Naive thymus-derived CD4-positive, alpha-beta T cell (primary cell): ENCODE results near the gene SGSM1. TPM values are rescaled to one million over a fixed set of nuclear protein-coding genes. Genes with fewer than 3 reads are reported as not detected.

Source experiments
- ATAC-seq: fragments of 150-1000 bp; cut with Tn5 transposase; 2 replicates; pipeline ENCODE4 v1.10.0; 2021; ENCODE audit warnings: mild to moderate bottlenecking, moderate library complexity
- CTCF ChIA-PET: fragments of 350-600 bp; sonication (Branson Sonifier 250); formaldehyde crosslinking; loops from one replicate; lab custom pipeline; 2021; ENCODE audit warnings: antibody characterized with exemption; lab: Charles Lee
- POLR2A ChIA-PET: fragments of 350-600 bp; sonication (Branson Sonifier 250); formaldehyde crosslinking; loops from one replicate; lab custom pipeline; 2021; ENCODE audit warnings: antibody characterized with exemption, inconsistent platforms; lab: Charles Lee
- DNase-seq, 9 donors: peaks; one replicate each; pipeline versions ENCODE4 v3.0.0 to v3.0.0-alpha.2; 2020 to 2022; ENCODE audit warnings: mixed read lengths in 1 of 9
- H3K27ac ChIP-seq: one replicate; pipeline ENCODE4 v1.7.0; 2013; ENCODE audit warnings: mild to moderate bottlenecking, low read depth, low read length, moderate library complexity
- H3K27me3 ChIP-seq, 2 donors: one replicate each; pipeline ENCODE4 v1.7.0; 2013; ENCODE audit warnings: low read length in 2 of 2, mild to moderate bottlenecking in 2 of 2, moderate library complexity in 2 of 2; ENCODE audit not compliant: control insufficient read depth in 2 of 2, insufficient read depth in 2 of 2
- H3K36me3 ChIP-seq, 3 experiments: 1 replicate in 2 of 3; 2 replicates in 1 of 3; pipeline ENCODE4 v1.7.0; 2013; ENCODE audit warnings: low read length in 3 of 3, mild to moderate bottlenecking in 3 of 3, moderate library complexity in 1 of 3; ENCODE audit not compliant: insufficient read depth in 3 of 3, control insufficient read depth in 2 of 3
- H3K4me1 ChIP-seq, 2 donors: one replicate each; pipeline ENCODE4 v1.7.0; 2013; ENCODE audit warnings: low read length in 2 of 2, mild to moderate bottlenecking in 2 of 2, moderate library complexity in 1 of 2; ENCODE audit not compliant: control insufficient read depth in 2 of 2, insufficient read depth in 2 of 2
- H3K4me3 ChIP-seq: 2 replicates; pipeline ENCODE4 v1.7.0; 2013; ENCODE audit warnings: mild to moderate bottlenecking, low read length
- H3K9me3 ChIP-seq, 3 experiments: 1 replicate in 2 of 3; 2 replicates in 1 of 3; pipeline ENCODE4 v1.7.0; 2013; ENCODE audit warnings: low read length in 3 of 3; ENCODE audit not compliant: control insufficient read depth in 2 of 3
- H3K27ac Mint-ChIP-seq, 9 donors: one replicate each; pipeline ENCODE4 v1.8.0; 2020 to 2022; ENCODE audit warnings: mixed read lengths in 9 of 9, mild to moderate bottlenecking in 8 of 9, moderate library complexity in 5 of 9, inconsistent platforms in 2 of 9
- H3K27me3 Mint-ChIP-seq, 5 donors: one replicate each; pipeline ENCODE4 v1.8.0; 2021 to 2022; ENCODE audit warnings: mixed read lengths in 5 of 5, mild to moderate bottlenecking in 1 of 5
- H3K36me3 Mint-ChIP-seq, 5 donors: one replicate each; pipeline ENCODE4 v1.8.0; 2020 to 2022; ENCODE audit warnings: mixed read lengths in 5 of 5, mild to moderate bottlenecking in 3 of 5, inconsistent platforms in 1 of 5
- H3K4me1 Mint-ChIP-seq, 7 donors: one replicate each; pipeline ENCODE4 v1.8.0; 2020 to 2022; ENCODE audit warnings: mixed read lengths in 7 of 7, mild to moderate bottlenecking in 3 of 7, inconsistent platforms in 1 of 7
- H3K4me3 Mint-ChIP-seq, 10 donors: one replicate each; pipeline ENCODE4 v1.8.0; 2020 to 2022; ENCODE audit warnings: mild to moderate bottlenecking in 10 of 10, mixed read lengths in 10 of 10, moderate library complexity in 6 of 10, inconsistent platforms in 2 of 10
- H3K9me3 Mint-ChIP-seq, 11 donors: one replicate each; pipeline ENCODE4 v1.8.0; 2020 to 2022; ENCODE audit warnings: mixed read lengths in 11 of 11, mild to moderate bottlenecking in 4 of 11, inconsistent platforms in 1 of 11, moderate library complexity in 1 of 11
- intact Hi-C, 2 donors: fragments of 100-400 bp; cut with micrococcal nuclease; formaldehyde crosslinking; loops; one replicate each; pipeline ENCODE4 v1.15.1; 2023
- polyA plus RNA-seq, 2 donors: library from polyadenylated mRNA; unstranded; fragments of 300-500 nt; fragmentation: Illumina TruSeq; gene quantifications; one replicate each; pipeline ENCODE4 v1.2.3, GENCODE V29; 2021
- total RNA-seq, 6 experiments: library from RNA in 5 of 6; stranded (reverse) in 5 of 6; gene quantifications; 1 replicate in 5 of 6; 2 replicates in 1 of 6; pipeline ENCODE4 v1.2.3 and lab custom pipeline; 2021 to 2026

The SGSM1 gene
- total and polyA plus RNA-seq, 7 experiments from 2014 or later: 0.29 to 3.3 (median 2.4) TPM

DNA sequence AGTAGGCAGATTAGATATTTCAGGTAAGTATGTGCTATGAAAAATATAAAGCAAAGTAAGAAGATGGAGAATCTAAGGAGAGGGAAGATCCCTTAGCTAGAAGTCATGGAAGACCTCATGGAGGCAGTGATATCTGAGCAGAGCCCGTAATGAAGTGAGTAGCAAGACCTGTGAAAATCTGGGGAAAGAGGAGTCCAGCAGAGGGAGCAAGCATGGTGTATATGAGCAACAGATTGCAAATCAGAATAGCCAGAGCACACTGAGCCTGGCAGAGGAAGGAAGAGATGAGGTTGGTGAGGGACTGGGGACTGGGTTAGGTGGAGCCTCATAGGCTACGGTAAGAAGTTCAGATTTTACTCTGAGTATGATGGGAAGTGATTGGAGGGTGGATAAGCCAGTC lies 131.1 kb downstream of the SGSM1 start:
- Histone ChIP-seq H3K4me3 (no peak overlapping the region), H3K4me1 (no peaks in the 10 kb centered on the region), H3K27me3 (peaks cover 0 to 4% of the 10 kb centered on the region in 2 donors), H3K9me3 (no peaks in the 10 kb centered on the region), H3K36me3 (no peaks in the 10 kb centered on the region), H3K27ac (no peak overlapping the region)
- Mint-ChIP-seq H3K4me1 (no peaks in the 10 kb centered on the region), H3K27me3 (peaks cover 0 to 10% (median 0%) of the 10 kb centered on the region in 5 donors), H3K4me3 (no peak overlapping the region), H3K36me3 (no peaks in the 10 kb centered on the region), H3K27ac (no peak overlapping the region), H3K9me3 (no peaks in the 10 kb centered on the region)
- intact Hi-C loops: loop anchor here in 1 of 2 donors (5.0 kb wide), 1 partner anchor 235 kb away; no protein-coding TSS in a partner anchor
- ATAC-seq (no peak), DNase-seq (no peak)
- ChIA-PET POLR2A (no interaction called here), CTCF (interaction anchor here (2.5 kb wide), 1 partner anchor 111 kb away, joined by 15 read pairs; no protein-coding TSS in a partner anchor)

DNA sequence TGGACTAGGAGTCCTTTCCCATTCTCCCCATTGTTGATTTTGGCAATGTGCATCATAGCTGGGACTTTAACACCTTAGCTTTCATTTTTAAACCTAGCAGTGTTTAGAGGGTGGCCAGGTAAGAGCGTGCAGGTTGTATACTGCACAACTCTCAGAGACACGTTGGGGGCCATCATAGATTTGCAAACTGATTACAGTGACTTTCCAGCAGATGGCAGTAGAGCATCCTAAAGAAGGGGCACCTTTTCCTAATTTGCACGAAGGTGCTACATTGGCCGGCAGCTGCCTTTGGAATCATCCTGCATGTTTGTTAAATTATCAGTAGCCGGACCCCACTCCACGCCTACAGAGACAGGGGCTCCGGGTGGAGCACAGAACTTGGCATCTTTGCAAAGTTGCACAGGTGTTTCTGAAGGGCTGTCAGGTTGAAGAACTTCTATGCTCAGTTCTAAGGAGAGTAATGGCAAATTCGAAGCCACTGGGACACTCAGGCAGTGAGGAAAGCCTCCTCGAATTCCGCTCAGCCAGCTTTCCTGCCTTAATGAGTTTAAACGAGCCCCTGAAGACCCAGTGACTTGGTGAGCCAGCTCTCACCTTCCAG lies 132.8 kb downstream of the SGSM1 start:
- CTCF ChIA-PET: interaction anchor here (0.6 to 2.5 kb wide), 4 partner anchors 30 to 184 kb away, joined by 3 to 15 read pairs (median 4); no protein-coding TSS in a partner anchor
- Mint-ChIP-seq H3K27me3 (peaks cover 0 to 15% (median 4%) of the 10 kb centered on the region in 5 donors), H3K4me1 (no peaks in the 10 kb centered on the region), H3K9me3 (no peaks in the 10 kb centered on the region), H3K4me3 (no peak overlapping the region), H3K27ac (no peak overlapping the region), H3K36me3 (no peaks in the 10 kb centered on the region)
- Histone ChIP-seq H3K27ac (no peak overlapping the region), H3K27me3 (peaks cover 0 to 4% of the 10 kb centered on the region in 2 donors), H3K9me3 (no peaks in the 10 kb centered on the region), H3K36me3 (no peaks in the 10 kb centered on the region), H3K4me3 (no peak overlapping the region), H3K4me1 (no peaks in the 10 kb centered on the region)
- intact Hi-C loops: loop anchor here (1.0 to 5.0 kb wide), 3 partner anchors 109 to 233 kb away; no protein-coding TSS in a partner anchor
- peak in 6 of 9 donors; percentile 25 to 48 (median 34) for DNase-seq
- ATAC-seq: peak; percentile 73
- POLR2A ChIA-PET: no interaction called here

DNA sequence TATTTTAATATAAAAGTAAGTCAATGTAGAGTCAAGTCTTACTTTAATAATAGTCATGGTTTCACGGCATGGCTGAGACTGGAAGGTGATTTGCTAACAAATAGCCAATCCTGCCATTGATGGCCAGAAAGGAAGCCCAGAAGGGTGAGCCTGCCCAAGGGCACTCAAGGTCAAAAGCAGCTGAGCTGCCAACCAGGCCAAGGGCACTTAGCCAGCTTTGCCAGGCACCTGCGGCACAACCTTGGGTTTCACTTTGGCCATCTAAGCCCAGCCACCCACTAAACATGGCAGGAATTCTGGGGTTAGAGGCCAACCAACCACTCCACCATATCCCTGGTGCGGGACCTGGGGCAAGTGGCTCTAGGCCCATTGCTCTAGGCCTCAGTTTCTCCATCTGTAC lies 136.3 kb downstream of the SGSM1 start:
- Histone ChIP-seq H3K27me3 (peaks cover 0 to 4% of the 10 kb centered on the region in 2 donors), H3K36me3 (no peaks in the 10 kb centered on the region), H3K4me1 (no peaks in the 10 kb centered on the region), H3K9me3 (no peaks in the 10 kb centered on the region), H3K4me3 (no peak overlapping the region), H3K27ac (no peak overlapping the region)
- intact Hi-C loops: no loop called here
- Mint-ChIP-seq H3K36me3 (peaks cover 0 to 5% (median 0%) of the 10 kb centered on the region in 5 donors), H3K27me3 (peaks cover 7 to 27% (median 18%) of the 10 kb centered on the region in 5 donors), H3K4me3 (no peak overlapping the region), H3K27ac (no peak overlapping the region), H3K9me3 (no peaks in the 10 kb centered on the region), H3K4me1 (peaks cover 0 to 6% (median 0%) of the 10 kb centered on the region in 7 donors)
- no peak for DNase-seq
- ChIA-PET CTCF (no interaction called here), POLR2A (no interaction called here)
- ATAC-seq: no peak

DNA sequence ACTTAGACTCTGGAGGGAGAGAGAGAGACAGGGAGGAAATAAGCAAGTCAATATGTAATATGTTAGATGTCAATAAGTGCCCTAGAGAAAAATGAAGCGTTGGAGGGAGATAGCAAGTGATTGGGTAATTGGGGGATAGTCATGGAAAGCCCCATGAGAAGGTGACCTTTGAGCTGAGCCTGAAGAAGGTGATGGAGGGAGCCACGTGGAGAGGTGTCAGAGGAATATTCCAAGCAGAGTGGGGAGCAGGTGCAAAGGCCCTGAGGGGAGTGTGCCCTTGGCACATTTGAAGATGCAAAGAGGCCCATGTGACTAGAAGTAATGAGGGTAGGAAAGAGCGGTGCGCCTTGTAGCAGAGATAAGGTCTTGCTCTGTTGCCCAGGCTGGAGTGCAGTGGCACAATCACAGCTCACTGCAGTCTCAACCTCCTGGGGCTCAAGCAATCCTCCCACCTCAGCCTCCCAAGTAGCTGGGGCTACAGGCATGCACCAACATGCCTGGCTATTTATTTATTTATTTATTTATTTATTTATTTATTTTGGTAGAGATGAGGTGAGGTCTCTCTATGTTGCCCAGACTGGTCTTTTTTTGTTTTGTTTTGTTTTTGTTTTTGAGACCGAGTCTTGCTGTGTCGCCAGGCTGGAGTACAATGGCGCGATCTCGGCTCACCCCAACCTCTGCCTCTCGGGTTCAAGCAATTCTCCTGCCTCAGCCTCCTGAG lies 138.4 kb downstream of the SGSM1 start:
- H3K9me3 Mint-ChIP-seq: peaks cover 0 to 3% (median 0%) of the 10 kb centered on the region in 11 donors
- Histone ChIP-seq H3K9me3 (no peaks in the 10 kb centered on the region), H3K27ac (no peak overlapping the region), H3K4me1 (no peaks in the 10 kb centered on the region), H3K27me3 (peaks cover 0 to 3% of the 10 kb centered on the region in 2 donors), H3K4me3 (no peak overlapping the region), H3K36me3 (no peaks in the 10 kb centered on the region)
- ATAC-seq (no peak), DNase-seq (no peak)
- no peak overlapping the region for H3K4me3 Mint-ChIP-seq
- peaks cover 21 to 42% (median 32%) of the 10 kb centered on the region in 5 donors for H3K27me3 Mint-ChIP-seq
- intact Hi-C loops: no loop called here
- H3K4me1 Mint-ChIP-seq: peaks cover 0 to 7% (median 0%) of the 10 kb centered on the region in 7 donors
- no peak overlapping the region for H3K27ac Mint-ChIP-seq
- CTCF ChIA-PET: interaction anchor here (0.8 kb wide), 1 partner anchor 28 kb away, joined by 3 read pairs; no protein-coding TSS in a partner anchor
- peaks cover 0 to 5% (median 0%) of the 10 kb centered on the region in 5 donors for H3K36me3 Mint-ChIP-seq
- POLR2A ChIA-PET: no interaction called here

DNA sequence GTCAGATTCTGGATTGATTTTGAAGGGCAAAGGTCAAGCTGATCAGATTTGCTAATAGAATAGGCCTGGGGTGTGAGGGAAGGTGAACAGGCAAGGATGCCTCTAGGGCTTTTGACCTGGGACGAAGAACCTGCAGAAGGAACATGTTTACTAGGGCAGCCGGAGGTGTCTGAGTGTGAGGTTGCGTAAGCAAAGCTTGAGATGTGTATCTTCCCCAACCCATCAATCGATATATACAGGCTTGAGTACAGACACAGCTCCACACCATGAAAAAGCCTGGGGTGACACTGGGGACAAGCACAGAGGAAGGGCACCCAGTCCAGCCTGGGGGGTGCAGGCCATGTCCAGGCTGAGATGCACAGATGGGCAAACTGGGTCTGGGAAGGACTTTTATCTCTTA lies 139.4 kb downstream of the SGSM1 start:
- intact Hi-C loops: no loop called here
- Histone ChIP-seq H3K9me3 (no peaks in the 10 kb centered on the region), H3K27me3 (peaks cover 0 to 3% of the 10 kb centered on the region in 2 donors), H3K4me3 (no peak overlapping the region), H3K36me3 (no peaks in the 10 kb centered on the region), H3K27ac (no peak overlapping the region), H3K4me1 (no peaks in the 10 kb centered on the region)
- no peak overlapping the region for H3K4me3 Mint-ChIP-seq
- DNase-seq: no peak
- H3K27ac Mint-ChIP-seq: no peak overlapping the region
- no peak for ATAC-seq
- H3K36me3 Mint-ChIP-seq: peaks cover 0 to 5% (median 0%) of the 10 kb centered on the region in 5 donors
- CTCF ChIA-PET: no interaction called here
- peaks cover 0 to 3% (median 0%) of the 10 kb centered on the region in 11 donors for H3K9me3 Mint-ChIP-seq
- peaks cover 30 to 52% (median 42%) of the 10 kb centered on the region in 5 donors for H3K27me3 Mint-ChIP-seq
- POLR2A ChIA-PET: no interaction called here
- peaks cover 0 to 15% (median 0%) of the 10 kb centered on the region in 7 donors for H3K4me1 Mint-ChIP-seq

DNA sequence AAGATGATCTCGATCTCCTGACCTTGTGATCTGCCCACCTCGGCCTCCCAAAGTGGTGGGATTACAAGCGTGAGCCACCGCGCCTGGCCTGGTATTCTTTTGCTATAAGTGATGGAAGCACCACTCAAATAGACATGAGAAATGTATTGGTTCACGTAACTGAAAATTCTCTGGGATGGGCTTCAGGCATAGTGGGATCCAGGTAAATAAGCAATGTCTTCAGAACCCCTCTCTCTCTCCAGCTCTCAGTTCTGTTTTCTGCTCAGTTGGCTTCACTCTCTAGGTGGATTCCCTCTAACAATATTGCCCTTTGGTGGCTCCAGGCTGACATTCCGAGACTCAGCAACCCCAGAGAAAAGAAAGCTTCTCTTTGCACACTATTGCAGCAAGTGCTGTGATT lies 141.4 kb downstream of the SGSM1 start:
- CTCF ChIA-PET: no interaction called here
- H3K4me3 Mint-ChIP-seq: no peak overlapping the region
- POLR2A ChIA-PET: no interaction called here
- DNase-seq (no peak), ATAC-seq (no peak)
- H3K36me3 ChIP-seq: no peaks in the 10 kb centered on the region
- H3K4me1 Mint-ChIP-seq: peaks cover 4 to 26% (median 6%) of the 10 kb centered on the region in 7 donors
- H3K27ac Mint-ChIP-seq: peak overlapping the region in 1 of 9 donors; percentile 65
- H3K9me3 Mint-ChIP-seq: peaks cover 0 to 3% (median 0%) of the 10 kb centered on the region in 11 donors
- H3K36me3 Mint-ChIP-seq: peaks cover 0 to 5% (median 0%) of the 10 kb centered on the region in 5 donors
- no peaks in the 10 kb centered on the region for H3K9me3 ChIP-seq
- no peak overlapping the region for H3K4me3 ChIP-seq
- H3K27ac ChIP-seq: no peak overlapping the region
- H3K27me3 Mint-ChIP-seq: peaks cover 45 to 62% (median 54%) of the 10 kb centered on the region in 5 donors
- peaks cover 3 to 5% of the 10 kb centered on the region in 2 donors for H3K4me1 ChIP-seq
- intact Hi-C loops: no loop called here
- H3K27me3 ChIP-seq: peaks cover 0 to 3% of the 10 kb centered on the region in 2 donors
